K562 (cell line): Measurements from ENCODE around the gene ISM1. TPM values are rescaled to one million over a fixed set of nuclear protein-coding genes. Genes with fewer than 3 reads are reported as not detected.
A peak's percentile ranks its signal among the peaks of the same experiment; 100 is the strongest.

ENCODE experiments used
- ATAC-seq: fragments of 200-7000 bp; cut with Tn5 transposase; 3 replicates; pipeline ENCODE4 v1.9.1; 2020; ENCODE audit warnings: moderate library complexity
- BruUV-seq: library from RNA; stranded (reverse); fragments of 400-500 nt; replicated peaks from 2 replicates; lab custom pipeline; 2021; lab: Mats Ljungman, UMichigan
- CTCF ChIA-PET: fragments of 300-600 bp; formaldehyde crosslinking; extraction: SDS; loops from one replicate; lab custom pipeline; 2021; ENCODE audit warnings: low intra/inter-chr PET ratio; lab: Yijun Ruan, JAX
- POLR2A ChIA-PET: fragments of 300-600, 350-650 bp; sonication (Branson Sonifier 250); formaldehyde crosslinking; extraction: SDS; loops from one replicate; lab custom pipeline; 2021; ENCODE audit warnings: antibody characterized with exemption, inconsistent platforms; lab: Yijun Ruan, JAX
- DNase-seq, 4 experiments: peaks; one replicate each; pipeline versions ENCODE4 v3.0.0 to v3.0.0-alpha.2; 2011 to 2018; ENCODE audit warnings: low spot score in 3 of 4, mixed read lengths in 3 of 4; ENCODE audit errors: extremely low read depth in 1 of 4
- FAIRE-seq: peaks from 2 replicates; lab custom pipeline; 2011; peaks lifted over from hg19 to GRCh38; lab: Jason Lieb, UNC
- H2AFZ ChIP-seq: 2 replicates; pipeline ENCODE4 v1.6.0; 2011; ENCODE audit warnings: low read depth, low read length, control low read depth, inconsistent platforms
- H3K27ac ChIP-seq: fragments of 200-600 bp; 3 replicates; pipeline ENCODE4 v1.8.0; 2011; ENCODE audit warnings: low read depth, mild to moderate bottlenecking, control low read depth, inconsistent platforms, low read length, moderate library complexity, mixed read lengths; ENCODE audit errors: extremely low read depth
- H3K27me3 ChIP-seq, 2 experiments: fragments of 300-600 bp in 1 of 2; 2 replicates in 1 of 2; 3 replicates in 1 of 2; pipeline versions ENCODE4 v1.6.0 to v1.8.0; 2011; ENCODE audit warnings: inconsistent platforms in 2 of 2, low read length in 2 of 2, mild to moderate bottlenecking in 1 of 2, mixed read lengths in 1 of 2, moderate library complexity in 1 of 2; ENCODE audit not compliant: control insufficient read depth in 2 of 2, insufficient read depth in 2 of 2
- H3K36me3 ChIP-seq: fragments of 300-600 bp; 3 replicates; pipeline ENCODE4 v1.8.0; 2011; ENCODE audit warnings: mild to moderate bottlenecking, low read length, inconsistent platforms; ENCODE audit not compliant: control insufficient read depth, insufficient read depth
- H3K4me1 ChIP-seq, 2 experiments: fragments of 200-600 bp in 1 of 2; replicated peaks in 1 of 2; 2 replicates in 1 of 2; 3 replicates in 1 of 2; pipeline versions ENCODE4 v1.5.1 to v1.8.0; 2011; ENCODE audit warnings: inconsistent platforms in 2 of 2, low read length in 2 of 2, mild to moderate bottlenecking in 1 of 2, mixed read lengths in 1 of 2, moderate library complexity in 1 of 2; ENCODE audit not compliant: control insufficient read depth in 2 of 2, insufficient read depth in 2 of 2
- H3K4me2 ChIP-seq: 2 replicates; pipeline ENCODE4 v1.6.1; 2011; ENCODE audit warnings: low read length, control low read depth, inconsistent platforms, mixed read lengths; ENCODE audit not compliant: insufficient read depth
- H3K4me3 ChIP-seq: fragments of 200-600 bp; sonication (generic), shearing (Covaris generic); 2 replicates; pipeline ENCODE4 v1.5.1; 2016; ENCODE audit warnings: control low read depth, inconsistent platforms
- H3K79me2 ChIP-seq: fragments of 200-600 bp; 3 replicates; pipeline ENCODE4 v1.8.0; 2011; ENCODE audit warnings: low read length, inconsistent platforms; ENCODE audit not compliant: control insufficient read depth, insufficient read depth
- H3K9ac ChIP-seq, 2 experiments: 2 replicates each; pipeline versions ENCODE4 v1.6.0 to v1.6.1; 2011; ENCODE audit warnings: low read depth in 2 of 2, low read length in 2 of 2, control low read depth in 1 of 2, inconsistent platforms in 1 of 2, mild to moderate bottlenecking in 1 of 2, mixed read lengths in 1 of 2; ENCODE audit not compliant: insufficient read depth in 1 of 2
- H3K9me1 ChIP-seq: one replicate; pipeline ENCODE4 v1.6.0; 2011; ENCODE audit warnings: inconsistent platforms, mild to moderate bottlenecking, low read length, moderate library complexity; ENCODE audit not compliant: control insufficient read depth, insufficient read depth
- H3K9me3 ChIP-seq: replicated peaks from 2 replicates; pipeline ENCODE4 v1.5.1; 2011; ENCODE audit warnings: low read depth, low read length, inconsistent platforms; ENCODE audit not compliant: control insufficient read depth, insufficient read depth
- H4K20me1 ChIP-seq: replicated peaks from 2 replicates; pipeline ENCODE4 v1.6.1; 2011; ENCODE audit warnings: low read length, inconsistent platforms, mixed read lengths; ENCODE audit not compliant: control insufficient read depth, insufficient read depth
- KAT7 ChIP-seq: sonication (generic); formaldehyde crosslinking; IDR thresholded peaks from 2 replicates; pipeline ENCODE4 v1.8.0; 2022; ENCODE audit warnings: missing genetic modification reagents, mild to moderate bottlenecking, borderline replicate concordance
- WGBS: fragments of 100-300 bp; shearing (Covaris generic); methylation state at CpG from one replicate; pipeline ENCODE4 v1.1.6; 2016; ENCODE audit warnings: low coverage, mixed read lengths; ENCODE audit not compliant: insufficient coverage; ENCODE audit errors: missing lambda C conversion rate; 5-methylcytosine and 5-hydroxymethylcytosine counted together
- in situ Hi-C: fragments of 300-500 bp; cut with MboI; formaldehyde crosslinking; loops from 4 replicates; pipeline ENCODE4 v1.15.0; 2018; ENCODE audit warnings: inconsistent platforms, mixed read lengths
- intact Hi-C: fragments of 100-400 bp; cut with micrococcal nuclease; formaldehyde crosslinking; loops from 2 replicates; pipeline ENCODE4 v1.14.2; 2022
- polyA plus RNA-seq, 8 experiments: library from polyadenylated mRNA; depleted of rRNA in 4 of 8; stranded (reverse) in 5 of 8; unstranded in 3 of 8; fragments of >200 nt; fragmentation: Nextera tagmentation in 2 of 8; fragmentation: Illumina TruSeq in 1 of 8; extraction: Ambion mirVana in 2 of 8; extraction: Trizol in 1 of 8; gene quantifications; 2 replicates each; pipeline versions ENCODE4 v1.2.1 to v1.2.3, GENCODE V29; 2011 to 2014; ENCODE audit warnings: inconsistent platforms in 1 of 8, missing spikeins in 1 of 8
- total RNA-seq, 7 experiments: library from RNA; depleted of rRNA in 6 of 7; stranded (reverse); fragments of >200 nt in 6 of 7; fragmentation: Illumina TruSeq in 2 of 7; extraction: Trizol in 2 of 7; gene quantifications; 2 replicates each; pipeline versions ENCODE4 v1.2.1 to v1.2.3, GENCODE V29; 2011 to 2021; ENCODE audit warnings: low replicate concordance in 1 of 7
- TF ChIP-seq, protein P1 (sequence below): IDR thresholded peaks from 2 replicates; pipeline ENCODE4 v1.6.1; 2011; ENCODE audit warnings: borderline replicate concordance, low read depth, mild to moderate bottlenecking, moderate library complexity, low read length; ENCODE audit not compliant: insufficient read depth, poor library complexity, severe bottlenecking
- TF ChIP-seq, protein P2 (sequence below): fragments of 250-450 bp; sonication (Bioruptor Pico); IDR thresholded peaks from 2 replicates; pipeline ENCODE4 v1.4.0; 2020; ENCODE audit warnings: borderline replicate concordance
- TF ChIP-seq, protein P3 (sequence below): fragments of 450-650 bp; IDR thresholded peaks from 2 replicates; pipeline ENCODE4 v1.6.1; 2016

The ISM1 gene
- total and polyA plus RNA-seq, 9 of the 15 experiments (the other 6 are each of a cell fraction or from before 2014, with no cell fraction given) = not detected

DNA sequence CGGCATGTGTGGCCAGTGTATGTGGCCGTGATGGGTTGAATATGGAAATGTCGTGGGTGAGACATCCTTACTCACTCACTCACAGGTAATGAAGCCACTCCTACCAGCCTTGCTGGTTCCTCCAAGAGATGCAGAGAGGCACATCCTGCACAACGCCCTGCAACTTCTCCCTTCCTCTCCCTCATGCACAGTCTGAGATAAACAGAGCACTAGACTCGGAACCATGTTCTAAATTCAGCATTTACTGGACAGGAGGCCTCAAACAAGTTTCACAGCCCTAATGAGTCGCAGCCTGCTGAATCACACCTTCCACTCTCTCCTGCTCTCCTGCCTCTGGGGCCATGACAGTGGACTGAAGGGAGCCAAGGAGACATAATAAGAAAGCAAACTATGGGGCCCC lies 91.2 kb downstream of the ISM1 start (continued):
- TF ChIP-seq, protein P1, sequence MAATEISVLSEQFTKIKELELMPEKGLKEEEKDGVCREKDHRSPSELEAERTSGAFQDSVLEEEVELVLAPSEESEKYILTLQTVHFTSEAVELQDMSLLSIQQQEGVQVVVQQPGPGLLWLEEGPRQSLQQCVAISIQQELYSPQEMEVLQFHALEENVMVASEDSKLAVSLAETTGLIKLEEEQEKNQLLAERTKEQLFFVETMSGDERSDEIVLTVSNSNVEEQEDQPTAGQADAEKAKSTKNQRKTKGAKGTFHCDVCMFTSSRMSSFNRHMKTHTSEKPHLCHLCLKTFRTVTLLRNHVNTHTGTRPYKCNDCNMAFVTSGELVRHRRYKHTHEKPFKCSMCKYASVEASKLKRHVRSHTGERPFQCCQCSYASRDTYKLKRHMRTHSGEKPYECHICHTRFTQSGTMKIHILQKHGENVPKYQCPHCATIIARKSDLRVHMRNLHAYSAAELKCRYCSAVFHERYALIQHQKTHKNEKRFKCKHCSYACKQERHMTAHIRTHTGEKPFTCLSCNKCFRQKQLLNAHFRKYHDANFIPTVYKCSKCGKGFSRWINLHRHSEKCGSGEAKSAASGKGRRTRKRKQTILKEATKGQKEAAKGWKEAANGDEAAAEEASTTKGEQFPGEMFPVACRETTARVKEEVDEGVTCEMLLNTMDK = no peak
- TF ChIP-seq, protein P2, sequence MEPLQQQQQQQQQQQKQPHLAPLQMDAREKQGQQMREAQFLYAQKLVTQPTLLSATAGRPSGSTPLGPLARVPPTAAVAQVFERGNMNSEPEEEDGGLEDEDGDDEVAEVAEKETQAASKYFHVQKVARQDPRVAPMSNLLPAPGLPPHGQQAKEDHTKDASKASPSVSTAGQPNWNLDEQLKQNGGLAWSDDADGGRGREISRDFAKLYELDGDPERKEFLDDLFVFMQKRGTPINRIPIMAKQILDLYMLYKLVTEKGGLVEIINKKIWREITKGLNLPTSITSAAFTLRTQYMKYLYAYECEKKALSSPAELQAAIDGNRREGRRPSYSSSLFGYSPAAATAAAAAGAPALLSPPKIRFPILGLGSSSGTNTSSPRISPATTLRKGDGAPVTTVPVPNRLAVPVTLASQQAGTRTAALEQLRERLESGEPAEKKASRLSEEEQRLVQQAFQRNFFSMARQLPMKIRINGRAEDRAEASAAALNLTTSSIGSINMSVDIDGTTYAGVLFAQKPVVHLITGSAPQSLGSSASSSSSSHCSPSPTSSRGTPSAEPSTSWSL (CRISPR knock-in tag) = no peak

DNA sequence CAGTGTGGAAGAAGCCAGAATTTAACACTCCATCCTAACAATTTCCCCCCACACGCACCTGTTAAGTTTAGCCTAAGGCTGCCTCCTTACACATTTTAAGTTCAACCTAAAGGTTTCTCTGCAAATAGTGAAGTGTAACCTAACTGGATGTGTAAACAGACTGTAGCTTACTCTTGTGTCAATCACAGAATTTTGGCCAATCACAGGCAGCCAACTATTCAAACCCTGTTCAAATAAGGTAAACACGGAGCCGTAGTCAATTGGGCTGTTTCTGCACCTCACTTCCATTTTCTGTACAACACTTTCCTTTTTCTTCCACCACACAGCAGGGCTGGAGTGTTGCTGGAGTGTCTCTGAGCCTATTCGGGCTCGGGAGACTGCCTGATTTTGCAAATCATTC lies 92.1 kb downstream of the ISM1 start:
- H3K4me3 ChIP-seq = no peak overlapping the region
- H3K27me3 ChIP-seq = no peaks in the 10 kb centered on the region
- POLR2A ChIA-PET = no interaction called here
- no peak overlapping the region for H2AFZ ChIP-seq
- FAIRE-seq (no peak), DNase-seq (no peak), ATAC-seq (no peak)
- no peaks in the 10 kb centered on the region for H3K9me1 ChIP-seq
- no peaks in the 10 kb centered on the region for H3K4me1 ChIP-seq
- H3K4me2 ChIP-seq = no peak overlapping the region
- no peak overlapping the region for H3K9ac ChIP-seq
- no peak overlapping the region for H3K27ac ChIP-seq
- CTCF ChIA-PET = no interaction called here
- no TSS peak for BruUV-seq
- H4K20me1 ChIP-seq = no peaks in the 10 kb centered on the region
- in situ Hi-C loops (no loop called here), intact Hi-C loops (no loop called here)
- WGBS = 2% methylated on average over 5 of the region's 5 CpGs
- TF ChIP-seq KAT7 (CRISPR knock-in tag) = no peak
- TF ChIP-seq, protein P3, sequence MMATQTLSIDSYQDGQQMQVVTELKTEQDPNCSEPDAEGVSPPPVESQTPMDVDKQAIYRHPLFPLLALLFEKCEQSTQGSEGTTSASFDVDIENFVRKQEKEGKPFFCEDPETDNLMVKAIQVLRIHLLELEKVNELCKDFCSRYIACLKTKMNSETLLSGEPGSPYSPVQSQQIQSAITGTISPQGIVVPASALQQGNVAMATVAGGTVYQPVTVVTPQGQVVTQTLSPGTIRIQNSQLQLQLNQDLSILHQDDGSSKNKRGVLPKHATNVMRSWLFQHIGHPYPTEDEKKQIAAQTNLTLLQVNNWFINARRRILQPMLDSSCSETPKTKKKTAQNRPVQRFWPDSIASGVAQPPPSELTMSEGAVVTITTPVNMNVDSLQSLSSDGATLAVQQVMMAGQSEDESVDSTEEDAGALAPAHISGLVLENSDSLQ = peak; percentile 36
- H3K9me3 ChIP-seq = no peaks in the 10 kb centered on the region
- no peaks in the 10 kb centered on the region for H3K79me2 ChIP-seq
- H3K36me3 ChIP-seq = no peaks in the 10 kb centered on the region
